Measurements from ENCODE around the gene TRIM66.

GRCh38 chr11:8577791-8578581, 104.5 kb downstream of the TRIM66 start:
- TF ChIP-seq USF1 (IDR thresholded peaks at IDR 0.05) = no peak
- TF ChIP-seq, protein P1, sequence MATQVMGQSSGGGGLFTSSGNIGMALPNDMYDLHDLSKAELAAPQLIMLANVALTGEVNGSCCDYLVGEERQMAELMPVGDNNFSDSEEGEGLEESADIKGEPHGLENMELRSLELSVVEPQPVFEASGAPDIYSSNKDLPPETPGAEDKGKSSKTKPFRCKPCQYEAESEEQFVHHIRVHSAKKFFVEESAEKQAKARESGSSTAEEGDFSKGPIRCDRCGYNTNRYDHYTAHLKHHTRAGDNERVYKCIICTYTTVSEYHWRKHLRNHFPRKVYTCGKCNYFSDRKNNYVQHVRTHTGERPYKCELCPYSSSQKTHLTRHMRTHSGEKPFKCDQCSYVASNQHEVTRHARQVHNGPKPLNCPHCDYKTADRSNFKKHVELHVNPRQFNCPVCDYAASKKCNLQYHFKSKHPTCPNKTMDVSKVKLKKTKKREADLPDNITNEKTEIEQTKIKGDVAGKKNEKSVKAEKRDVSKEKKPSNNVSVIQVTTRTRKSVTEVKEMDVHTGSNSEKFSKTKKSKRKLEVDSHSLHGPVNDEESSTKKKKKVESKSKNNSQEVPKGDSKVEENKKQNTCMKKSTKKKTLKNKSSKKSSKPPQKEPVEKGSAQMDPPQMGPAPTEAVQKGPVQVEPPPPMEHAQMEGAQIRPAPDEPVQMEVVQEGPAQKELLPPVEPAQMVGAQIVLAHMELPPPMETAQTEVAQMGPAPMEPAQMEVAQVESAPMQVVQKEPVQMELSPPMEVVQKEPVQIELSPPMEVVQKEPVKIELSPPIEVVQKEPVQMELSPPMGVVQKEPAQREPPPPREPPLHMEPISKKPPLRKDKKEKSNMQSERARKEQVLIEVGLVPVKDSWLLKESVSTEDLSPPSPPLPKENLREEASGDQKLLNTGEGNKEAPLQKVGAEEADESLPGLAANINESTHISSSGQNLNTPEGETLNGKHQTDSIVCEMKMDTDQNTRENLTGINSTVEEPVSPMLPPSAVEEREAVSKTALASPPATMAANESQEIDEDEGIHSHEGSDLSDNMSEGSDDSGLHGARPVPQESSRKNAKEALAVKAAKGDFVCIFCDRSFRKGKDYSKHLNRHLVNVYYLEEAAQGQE (IDR thresholded peaks at IDR 0.05; ENCODE audit: low read depth) = no peak
- no peak for TF ChIP-seq TAF1 (IDR thresholded peaks at IDR 0.05; ENCODE audit: low read depth)
- no peak for TF ChIP-seq YY1 (IDR thresholded peaks at IDR 0.05; ENCODE audit: low read depth)
- TF ChIP-seq EGR1 (IDR thresholded peaks at IDR 0.05) = no peak
- TF ChIP-seq CEBPB (IDR thresholded peaks at IDR 0.05) = no peak
